A172 (cell line): ENCODE results near the gene CD300LB. TPM values are rescaled to one million over a fixed set of nuclear protein-coding genes. Genes with fewer than 3 reads are reported as not detected.
A peak's percentile ranks its signal among the peaks of the same experiment; 100 is the strongest.
"Not testable (repeated sequence)": the region's sequence is repeated elsewhere in the genome, so short reads cannot be mapped to it uniquely, and the experiment has no call there.

Experiments
- DNase-seq: peaks from one replicate; pipeline ENCODE4 v3.0.0-alpha.2; 2015; ENCODE audit warnings: low spot score
- total RNA-seq: library from RNA; depleted of rRNA; stranded (reverse); fragments of >200 nt; shearing (Covaris generic); gene quantifications from 2 replicates; pipeline ENCODE4 v1.2.3, GENCODE V29; 2014

CD300LB gene
- total RNA-seq, 1 experiment from 2014 or later, result not detected

DNA sequence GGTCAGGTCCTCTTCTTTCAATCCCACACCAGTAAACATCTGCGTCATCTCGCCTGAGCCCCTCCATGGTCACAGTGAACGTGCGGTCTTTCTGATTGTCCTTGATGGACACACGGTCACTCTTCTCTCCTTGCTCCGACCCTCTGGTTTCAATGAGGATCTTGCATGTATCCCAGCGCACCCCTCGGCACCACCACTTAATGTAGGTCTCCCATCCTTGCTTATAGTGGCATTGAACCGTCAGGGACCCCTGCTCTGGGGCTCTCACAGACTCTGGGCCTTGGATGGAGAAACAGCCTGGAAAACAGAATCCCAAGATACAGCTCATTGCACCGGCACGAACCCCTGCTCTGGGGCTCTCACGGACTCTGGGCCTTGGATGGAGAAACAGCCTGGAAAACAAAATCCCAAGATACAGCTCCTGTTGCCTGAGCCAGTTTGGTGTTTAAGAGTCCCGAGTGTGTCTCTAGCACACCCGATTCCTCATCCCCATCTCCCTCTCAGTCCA lies 5.4 kb downstream of the CD300LB start:
- DNase-seq, result no peak

DNA sequence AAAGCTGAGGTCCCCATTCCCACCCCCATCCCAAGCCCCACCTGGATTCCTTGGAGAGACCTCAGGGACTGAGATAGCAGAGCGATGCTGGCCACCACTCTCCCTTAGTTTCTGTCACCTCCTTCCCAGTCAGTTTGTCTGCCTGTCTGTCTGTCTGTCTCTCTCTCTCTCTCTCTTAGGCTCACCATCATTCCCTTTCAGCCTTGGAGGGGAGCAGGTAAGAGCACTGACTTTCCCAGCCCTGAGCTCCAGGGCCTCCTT lies 5.9 kb downstream of the CD300LB start:
- no peak for DNase-seq

DNA sequence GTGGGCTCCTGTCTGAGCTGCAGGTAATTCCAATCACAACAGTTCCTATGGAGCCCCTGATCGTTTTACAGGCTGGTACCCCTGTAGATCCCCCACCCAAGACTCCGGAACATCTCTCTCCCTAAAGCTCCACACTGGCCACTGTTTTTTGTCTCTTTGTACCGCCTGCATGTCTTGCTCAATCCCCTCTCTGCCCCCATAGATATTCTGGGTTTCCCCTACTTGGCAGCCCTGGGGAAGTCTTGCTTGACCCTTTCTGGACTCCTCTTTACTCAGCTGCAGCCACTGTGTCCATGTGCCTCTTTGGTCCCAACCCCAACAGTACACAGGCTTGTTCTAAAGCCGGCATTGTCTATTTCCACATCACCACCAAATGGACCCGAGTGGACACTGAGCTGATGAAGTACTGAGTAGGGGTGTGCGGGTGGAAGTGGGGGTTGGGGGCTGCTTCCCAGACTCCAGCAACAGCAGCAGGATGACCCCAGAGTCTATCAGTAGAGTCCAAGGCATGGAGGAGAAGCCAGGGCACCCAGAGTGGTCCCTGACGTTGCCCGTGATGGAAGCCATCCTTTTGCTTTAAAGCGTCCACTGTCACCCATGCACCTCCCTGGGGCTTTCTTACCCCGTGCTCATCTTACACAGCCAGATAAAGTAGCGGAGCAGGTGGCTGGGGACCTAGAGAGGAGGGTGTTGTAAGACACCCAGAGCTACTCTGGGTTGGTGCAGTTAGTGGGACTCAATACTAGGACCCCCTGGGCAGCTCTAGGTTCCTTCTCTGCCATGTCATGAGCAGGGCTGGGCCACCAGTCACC lies 6.4 kb downstream of the CD300LB start:
- no peak for DNase-seq

DNA sequence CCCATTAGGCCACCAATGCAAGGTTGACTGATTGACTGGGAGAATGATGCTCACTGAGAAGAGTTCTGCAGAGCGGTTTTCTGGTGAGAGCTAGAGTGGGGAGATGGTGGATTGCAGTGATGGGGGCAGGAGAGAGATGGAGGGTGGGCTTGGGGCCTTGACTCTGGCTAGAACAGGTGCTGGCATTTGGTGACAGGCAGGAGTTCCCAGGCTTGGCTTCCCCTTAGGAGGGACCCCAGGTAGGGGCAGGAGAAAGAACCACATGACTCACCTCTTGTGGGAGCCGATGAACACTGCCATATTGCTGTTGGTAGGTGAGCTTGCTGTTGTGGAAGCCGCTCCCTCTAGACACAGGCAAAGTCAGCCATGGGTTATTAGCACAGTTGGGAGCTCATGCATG lies 8.0 kb downstream of the CD300LB start:
- no peak for DNase-seq

DNA sequence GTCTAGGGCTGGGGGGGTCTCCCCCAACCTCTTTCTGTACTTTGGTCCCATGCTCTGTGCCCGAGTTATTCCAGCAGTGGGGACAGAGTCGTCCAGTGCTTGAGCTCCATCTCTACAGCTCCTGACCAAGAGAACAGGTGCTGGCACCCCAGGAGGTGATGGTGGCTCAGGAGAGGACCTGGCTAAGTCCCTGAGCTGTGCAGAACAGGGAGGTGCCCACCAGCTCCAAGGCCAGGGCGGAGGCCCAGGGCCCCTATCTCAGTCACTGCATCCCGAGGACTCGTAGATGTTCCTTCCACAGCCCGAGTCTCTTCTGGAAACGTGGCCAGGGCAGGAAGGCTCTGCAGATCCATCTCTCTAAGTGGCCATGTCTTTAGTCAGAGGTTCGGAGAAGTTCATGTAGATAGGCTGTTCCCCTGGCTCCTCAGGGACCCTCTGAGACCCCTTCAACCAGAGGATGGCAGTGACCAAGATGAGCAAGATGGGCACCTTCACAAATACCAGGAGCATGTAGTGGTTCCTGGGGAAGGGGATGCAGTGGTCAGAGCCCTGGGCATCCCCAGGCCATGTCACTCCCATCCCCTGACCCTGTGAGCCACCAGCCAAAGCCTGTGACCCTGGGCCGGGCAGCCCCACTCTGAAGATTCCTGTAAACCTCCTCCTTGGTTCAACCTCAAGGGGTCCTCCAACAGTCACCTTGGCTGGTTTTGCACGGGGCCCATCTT lies 8.7 kb downstream of the CD300LB start:
- no peak for DNase-seq

DNA sequence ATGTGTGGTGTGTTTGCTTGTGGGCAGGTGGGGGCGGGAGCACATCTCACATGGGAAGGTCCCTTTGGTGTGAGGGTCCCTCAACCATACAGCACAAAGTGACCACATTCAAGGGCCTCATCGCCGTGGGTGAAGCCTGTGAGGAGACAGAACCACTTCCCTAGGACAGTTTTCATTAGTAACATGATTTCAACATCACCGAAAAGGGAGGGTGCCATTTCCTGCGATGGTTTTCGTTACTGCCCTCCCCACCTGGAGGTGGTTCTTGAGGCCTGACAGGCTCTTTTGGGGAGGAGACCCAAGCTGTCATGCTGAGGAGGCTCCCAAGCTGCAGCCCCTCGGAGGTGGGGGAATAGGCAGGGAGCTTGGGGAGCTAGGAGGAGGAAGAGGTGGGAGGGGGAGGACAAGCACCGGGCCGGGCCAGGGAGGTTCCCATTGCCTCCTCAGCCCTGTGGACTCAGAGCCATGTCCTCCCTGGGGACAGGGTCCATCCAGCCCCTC lies 9.5 kb downstream of the CD300LB start:
- no peak for DNase-seq

DNA sequence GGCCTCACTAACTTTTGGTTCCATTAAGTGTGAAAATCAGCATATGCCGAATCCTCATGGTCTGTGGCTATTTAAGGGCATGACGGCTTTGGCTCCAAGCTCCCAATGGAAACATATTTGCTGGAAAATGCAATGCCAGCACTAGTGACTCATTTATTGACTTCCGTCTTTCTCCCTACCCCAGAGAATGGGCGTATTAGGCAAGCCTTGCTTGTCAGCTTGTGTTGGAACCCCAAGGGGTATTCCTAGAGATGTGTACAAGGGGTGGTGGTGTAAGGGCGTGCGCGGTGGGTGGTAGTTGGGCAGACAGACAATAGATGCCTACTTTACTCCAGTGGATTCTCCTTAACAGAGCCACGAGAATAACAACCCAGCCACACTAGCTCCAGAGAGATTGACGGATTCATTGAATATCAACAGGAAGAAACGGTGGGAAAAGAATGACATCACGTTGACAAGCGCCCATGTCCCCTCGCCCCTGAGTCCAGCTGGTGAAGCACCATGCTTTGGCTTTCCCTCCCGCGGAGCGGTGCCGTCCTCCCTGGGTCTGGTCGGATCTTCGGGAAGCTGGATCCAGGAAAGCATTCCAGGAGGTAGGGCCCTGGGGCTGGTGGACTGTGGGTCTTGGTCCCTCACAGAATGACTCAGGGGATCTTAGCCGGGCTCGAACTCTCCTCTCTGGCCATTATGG lies 10.3 kb downstream of the CD300LB start:
- DNase-seq, result peak; percentile 45

DNA sequence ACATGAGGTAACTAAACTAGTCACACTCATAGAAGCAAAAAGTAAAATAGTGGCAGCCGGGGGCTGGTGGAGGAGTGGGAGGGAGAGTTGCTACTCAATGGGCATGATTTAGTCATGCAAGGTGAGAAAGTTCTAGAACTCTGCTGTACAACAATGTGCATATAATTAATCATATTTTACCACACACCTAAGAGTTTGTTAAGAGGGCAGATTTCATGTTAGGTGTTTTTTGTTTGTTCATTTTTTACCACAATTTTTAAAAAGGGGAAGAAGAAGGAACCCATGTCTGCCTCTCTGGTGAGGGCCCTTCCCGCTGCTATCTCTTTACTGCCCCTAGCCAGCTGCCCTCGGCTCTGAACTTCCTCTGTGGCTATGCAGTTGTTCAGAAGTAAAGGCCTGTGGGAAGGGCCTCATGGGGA lies 11.2 kb downstream of the CD300LB start:
- no peak for DNase-seq

DNA sequence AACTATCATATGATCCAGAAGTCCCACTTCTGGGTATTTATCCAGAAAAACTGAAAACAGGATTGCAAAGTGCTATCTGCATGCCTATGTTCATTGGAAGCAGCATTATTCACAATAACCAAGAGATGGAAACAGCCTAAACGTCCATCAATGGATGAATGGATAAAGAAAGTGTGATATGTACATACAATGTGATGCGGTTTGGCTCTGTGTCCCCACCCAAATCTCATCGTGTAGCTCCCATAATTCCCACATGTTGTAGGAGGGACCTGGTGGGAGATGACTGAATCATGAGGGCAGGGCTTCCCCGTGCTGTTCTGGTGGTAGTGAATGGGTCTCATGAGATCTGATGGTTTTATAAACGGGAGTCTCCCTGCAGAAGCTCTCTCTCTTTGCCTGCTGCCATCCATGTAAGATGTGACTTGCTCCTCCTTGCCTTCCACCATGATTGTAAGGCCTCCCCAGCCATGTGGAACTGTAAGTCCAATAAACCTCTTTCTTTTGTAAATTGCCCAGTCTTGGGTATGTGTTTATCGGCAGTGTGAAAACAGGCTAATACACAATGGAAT lies 12.8 kb downstream of the CD300LB start:
- not testable (repeated sequence) for DNase-seq

DNA sequence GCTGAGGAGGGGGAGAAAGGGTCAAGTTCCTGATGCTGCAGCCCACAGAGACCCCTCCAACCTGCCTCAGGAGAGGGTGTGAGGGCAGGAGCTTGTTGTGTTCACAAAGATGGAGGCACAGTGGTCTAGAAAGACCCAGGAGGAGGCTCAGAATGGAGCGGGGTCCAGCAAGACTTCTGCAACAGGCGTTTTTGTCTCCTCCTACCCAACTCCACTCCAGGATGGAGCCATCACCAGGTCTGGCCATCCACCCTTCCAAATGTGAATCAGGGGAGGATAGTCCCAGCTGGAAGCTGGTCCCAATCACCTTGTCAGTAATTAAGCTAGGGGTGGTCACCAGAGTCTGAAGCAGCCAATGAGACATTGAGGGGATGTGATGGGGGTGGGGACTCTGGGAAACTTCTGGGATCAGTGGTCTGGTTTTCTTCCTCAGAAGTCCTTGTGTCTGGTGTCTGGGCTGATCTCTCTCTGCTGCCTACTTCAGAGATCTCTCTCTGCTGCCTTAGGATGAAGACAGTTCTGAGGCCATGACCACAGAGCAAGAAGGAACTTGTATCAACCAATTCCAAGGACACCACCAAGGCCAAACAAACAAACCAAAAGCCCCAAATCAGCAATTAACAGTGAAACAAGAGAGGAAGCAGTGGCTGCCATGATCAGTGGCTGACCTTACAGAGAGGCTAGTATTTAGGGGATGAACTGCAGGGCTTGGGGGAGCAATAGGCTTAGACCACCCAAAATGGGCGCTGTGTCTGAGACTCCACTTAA lies 14.5 kb downstream of the CD300LB start:
- no peak for DNase-seq

DNA sequence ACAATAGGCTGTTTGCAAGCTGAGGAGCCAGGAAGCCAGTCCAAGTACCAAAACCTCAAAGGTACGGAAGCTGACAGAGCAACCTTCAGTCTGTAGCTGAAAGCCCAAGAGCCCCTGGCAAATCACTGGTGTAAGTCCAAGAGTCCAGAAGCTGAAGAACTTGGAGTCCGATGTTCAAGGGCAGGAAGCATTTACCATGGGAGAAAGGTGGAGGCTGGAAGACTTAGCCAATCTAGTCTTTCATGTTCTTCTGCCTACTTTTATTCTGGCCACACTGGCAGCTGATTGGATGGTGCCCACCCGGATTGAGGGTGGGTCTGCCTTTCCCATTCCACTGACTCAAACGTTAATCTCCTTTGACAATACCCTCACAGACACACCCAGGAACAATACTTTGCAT lies 15.3 kb downstream of the CD300LB start:
- DNase-seq, result no peak

DNA sequence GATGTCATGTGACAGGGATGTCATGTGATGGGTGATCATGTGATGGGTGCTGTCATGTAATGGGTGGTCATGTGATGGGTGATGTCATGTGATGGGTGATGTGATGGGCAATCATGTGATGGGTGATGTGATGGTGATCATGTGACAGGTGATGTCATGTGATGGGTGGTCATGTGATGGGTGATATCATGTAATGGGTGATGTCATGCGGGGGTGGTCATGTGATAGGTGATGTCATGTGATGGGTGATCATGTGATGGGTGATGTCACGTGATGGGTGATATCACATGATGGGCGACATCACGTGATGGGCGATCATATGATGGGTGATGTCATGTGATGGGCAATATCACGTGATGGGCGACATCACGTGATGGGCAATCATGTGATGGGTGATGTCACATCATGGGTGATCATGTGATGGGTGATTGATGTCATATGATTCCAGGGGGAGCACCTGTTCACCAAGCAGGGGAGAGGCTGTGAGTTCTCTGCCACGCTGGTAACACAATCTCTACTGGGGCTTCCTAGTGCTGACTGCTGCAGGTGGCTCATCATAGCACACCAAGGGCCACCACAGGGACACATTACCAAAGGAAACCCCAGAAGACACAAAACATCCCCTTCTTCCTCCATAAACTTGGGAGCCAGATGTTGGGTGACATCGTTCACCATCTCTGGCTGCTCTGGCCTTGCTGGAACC lies 16.5 kb downstream of the CD300LB start:
- no peak for DNase-seq

DNA sequence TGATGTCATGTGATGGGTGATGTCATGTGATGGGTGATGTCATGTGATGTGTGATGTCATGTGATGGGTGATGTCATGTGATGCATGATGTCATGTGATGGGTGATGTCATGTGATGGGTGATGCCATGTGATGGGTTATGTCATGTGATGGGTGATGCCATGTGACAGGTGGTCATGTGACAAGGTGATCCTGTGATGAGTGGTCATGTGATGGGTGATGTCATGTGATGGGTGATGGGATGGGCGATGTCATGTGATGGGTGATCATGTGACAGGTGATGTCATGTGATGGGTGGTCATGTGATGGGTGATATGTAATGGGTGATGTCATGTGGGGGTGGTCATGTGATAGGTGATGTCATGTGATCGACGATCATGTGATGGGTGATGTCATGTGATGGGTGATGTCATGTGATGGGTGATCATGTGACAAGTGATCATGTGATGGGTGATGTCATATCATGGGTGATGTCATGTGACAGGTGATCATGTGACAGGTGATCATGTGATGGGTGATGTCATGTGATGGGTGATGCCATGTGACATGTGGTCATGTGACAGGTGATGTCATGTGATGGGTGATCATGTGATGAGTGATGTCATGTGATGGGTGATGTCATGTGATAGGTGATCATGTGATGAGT lies 17.2 kb downstream of the CD300LB start:
- peak; percentile 26 for DNase-seq

DNA sequence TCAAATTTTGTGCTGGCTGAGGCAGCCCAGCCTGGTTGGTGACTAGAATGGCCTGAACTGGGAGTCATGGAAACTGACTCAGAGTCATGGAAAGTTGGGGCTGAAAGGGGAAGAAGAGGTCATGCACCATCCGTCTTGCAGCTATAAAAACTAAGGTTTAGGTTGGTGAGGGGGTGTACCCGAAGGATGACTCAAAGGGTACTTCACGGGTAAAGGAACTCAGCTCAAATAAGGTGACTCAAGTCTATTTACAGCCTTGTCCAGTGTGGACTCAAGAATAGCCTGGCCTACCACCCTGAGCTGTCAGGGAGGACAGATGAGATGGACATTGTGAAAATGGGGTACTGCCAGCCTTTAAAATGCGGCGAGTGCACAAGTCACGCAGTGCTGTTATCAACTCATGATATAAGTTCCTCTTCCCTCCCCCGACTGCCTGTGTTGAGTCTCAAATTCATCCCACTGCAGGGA lies 18.6 kb downstream of the CD300LB start:
- DNase-seq, result peak; percentile 82

DNA sequence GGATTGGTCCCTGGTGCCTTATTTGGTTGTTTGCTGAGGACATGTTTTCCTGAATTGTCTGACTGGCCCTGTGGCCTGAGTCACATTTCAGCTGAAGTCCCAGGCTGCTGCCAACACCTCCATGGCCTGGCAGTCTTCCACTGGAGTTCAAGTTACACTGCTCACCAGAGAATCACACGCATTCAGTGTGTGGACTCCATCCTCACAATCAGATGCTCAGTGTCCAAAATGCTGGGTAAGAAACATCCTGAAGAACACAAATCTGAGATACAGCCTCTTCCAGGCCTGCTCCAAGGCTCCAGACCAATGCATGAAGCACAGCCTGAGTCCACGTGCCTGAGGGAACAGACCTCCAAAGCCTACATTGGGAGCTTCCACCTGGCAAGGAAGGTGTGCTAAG lies 19.2 kb downstream of the CD300LB start:
- DNase-seq, result peak; percentile 48

DNA sequence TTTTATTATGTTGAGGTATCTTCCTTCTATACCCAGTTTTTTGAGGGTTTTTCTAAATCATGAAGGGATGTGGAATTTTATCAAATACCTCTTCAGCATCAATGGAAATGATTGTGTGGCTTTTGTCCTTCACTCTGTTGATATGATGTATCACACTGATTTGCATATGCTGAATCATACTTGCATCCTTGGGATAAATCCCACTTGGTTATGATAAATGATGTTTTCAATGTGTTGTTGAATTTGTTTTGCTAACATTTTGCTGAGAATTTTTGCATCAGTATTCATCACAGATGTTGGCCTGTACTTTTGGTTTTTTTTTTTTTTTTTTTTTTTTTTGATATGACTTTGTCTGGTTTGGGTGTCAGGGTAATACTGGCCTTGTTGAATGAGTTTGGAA lies 23.1 kb downstream of the CD300LB start:
- no peak for DNase-seq

DNA sequence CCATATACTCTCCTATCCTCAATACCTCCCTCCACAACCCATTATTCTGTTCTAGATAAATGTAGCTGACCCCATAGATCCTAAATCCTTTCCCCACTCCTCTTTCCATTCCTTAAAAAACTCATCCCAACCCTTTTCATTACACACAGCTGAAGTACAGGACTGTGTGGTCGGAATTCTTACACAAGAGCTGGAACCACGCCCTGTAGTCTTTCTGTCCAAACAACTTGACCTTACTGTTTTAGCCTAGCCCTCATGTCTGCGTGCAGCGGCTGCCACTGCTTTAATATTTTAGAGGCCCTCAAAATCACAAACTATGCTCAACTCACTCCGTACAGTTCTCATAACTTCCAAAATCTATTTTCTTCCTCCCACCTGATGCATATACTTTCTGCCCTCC lies 27.3 kb downstream of the CD300LB start:
- DNase-seq, result not testable (repeated sequence)

DNA sequence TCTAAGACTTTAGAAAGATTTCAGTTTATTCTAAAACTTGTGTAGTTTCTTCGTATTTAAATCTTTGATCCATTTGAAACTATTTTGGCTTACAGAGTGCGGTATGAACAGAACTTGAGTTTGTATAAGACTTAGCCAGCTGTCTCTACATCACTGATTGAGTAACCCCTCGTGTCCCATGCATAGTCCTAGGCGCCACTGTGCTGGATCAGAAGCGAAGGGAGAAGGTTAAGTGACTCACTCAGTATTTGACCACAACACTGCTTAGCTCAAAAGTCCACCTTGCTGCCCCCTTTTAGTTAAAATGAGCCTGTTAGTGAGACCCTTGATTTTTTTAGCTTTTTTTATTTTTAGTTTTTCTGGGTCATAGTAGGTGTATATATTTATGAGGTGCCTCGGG lies 28.4 kb downstream of the CD300LB start:
- DNase-seq, result no peak

DNA sequence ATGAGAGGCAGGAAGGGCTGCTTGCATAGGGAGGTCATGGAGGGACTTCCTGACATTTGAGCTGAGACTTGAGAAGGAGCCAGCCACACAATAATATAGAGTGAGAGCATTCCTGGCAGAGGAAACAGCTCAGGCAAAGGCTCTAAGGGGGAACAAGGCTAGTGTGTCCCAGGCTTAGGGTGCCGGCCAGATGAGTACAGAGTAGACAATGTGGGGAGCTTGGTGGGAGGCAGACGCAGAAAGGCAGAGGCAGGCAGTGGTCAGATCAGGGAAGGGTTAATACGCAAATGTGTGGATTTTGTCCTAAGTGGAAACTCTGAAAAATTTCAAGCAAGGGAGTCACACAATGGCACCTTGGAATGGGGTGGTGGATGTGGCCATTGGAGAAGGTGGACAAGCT lies 31.3 kb downstream of the CD300LB start:
- DNase-seq, result no peak

DNA sequence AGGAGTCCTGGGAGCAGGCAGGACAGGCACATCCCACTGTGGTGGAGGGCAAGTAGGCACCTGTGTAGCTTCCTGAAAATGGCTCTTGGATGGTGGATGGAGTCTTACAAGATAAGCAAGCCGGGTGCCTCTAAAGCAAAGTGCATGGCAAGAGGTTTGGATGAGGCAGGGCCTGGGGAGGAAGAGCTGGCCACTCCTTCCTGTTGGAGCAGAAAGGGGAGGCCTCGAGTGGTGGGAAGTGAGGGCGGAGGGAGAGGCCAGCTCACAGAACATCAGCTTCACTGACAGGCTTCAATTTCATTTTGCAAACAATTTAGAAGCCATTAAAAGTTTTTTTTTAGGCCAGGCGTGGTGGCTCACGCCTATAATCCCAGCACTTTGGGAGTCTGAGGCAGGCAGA lies 33.8 kb downstream of the CD300LB start:
- no peak for DNase-seq
